HepG2 (cell line): ENCODE results near the gene FAM193A. TPM values are rescaled to one million over a fixed set of nuclear protein-coding genes. Genes with fewer than 3 reads are reported as not detected.

Experiments used
- ATAC-seq: fragments of 200-7000 bp; cut with Tn5 transposase; 3 replicates; pipeline ENCODE4 v1.9.1; 2020; ENCODE audit warnings: mild to moderate bottlenecking, moderate library complexity
- BruUV-seq: library from RNA; stranded (reverse); fragments of 400-500 nt; replicated peaks from 2 replicates; lab custom pipeline; 2021; lab: Mats Ljungman, UMichigan
- CTCF ChIA-PET: fragments of 300-600 bp; formaldehyde crosslinking; extraction: SDS; loops from one replicate; lab custom pipeline; 2021; ENCODE audit warnings: low total read pairs, inconsistent platforms, low intra/inter-chr PET ratio; lab: Yijun Ruan, JAX
- POLR2A ChIA-PET: fragments of 350-600 bp; sonication (Branson Sonifier 250); formaldehyde crosslinking; loops from one replicate; lab custom pipeline; 2020; ENCODE audit warnings: antibody characterized with exemption, inconsistent platforms; lab: Yijun Ruan, JAX
- DNase-seq: peaks from one replicate; pipeline ENCODE4 v3.0.0-alpha.2; 2015; ENCODE audit warnings: low spot score
- FAIRE-seq: peaks from 3 replicates; lab custom pipeline; 2011; peaks lifted over from hg19 to GRCh38; lab: Jason Lieb, UNC
- H2AFZ ChIP-seq: one replicate; pipeline ENCODE4 v1.6.1; 2011; ENCODE audit warnings: low read length, inconsistent platforms
- H3K27ac ChIP-seq: fragments of 300-600 bp; 3 replicates; pipeline ENCODE4 v1.8.0; 2011; ENCODE audit warnings: mixed run types, mild to moderate bottlenecking, mixed read lengths, low read length, inconsistent platforms; ENCODE audit not compliant: insufficient read depth; ENCODE audit errors: extremely low read length
- H3K27me3 ChIP-seq, 2 experiments: fragments of 200-600 bp in 1 of 2; 2 replicates in 1 of 2; 3 replicates in 1 of 2; pipeline versions ENCODE4 v1.6.0 to v1.8.0; 2011; ENCODE audit warnings: low read length in 2 of 2, mild to moderate bottlenecking in 2 of 2, moderate library complexity in 2 of 2, inconsistent platforms in 1 of 2; ENCODE audit not compliant: insufficient read depth in 2 of 2, control insufficient read depth in 1 of 2
- H3K36me3 ChIP-seq, 2 experiments: fragments of 200-600 bp in 1 of 2; replicated peaks in 1 of 2; 2 replicates in 1 of 2; 3 replicates in 1 of 2; pipeline versions ENCODE4 v1.5.1 to v1.8.0; 2011; ENCODE audit warnings: low read length in 2 of 2, inconsistent platforms in 1 of 2; ENCODE audit not compliant: insufficient read depth in 2 of 2, control insufficient read depth in 1 of 2
- H3K4me1 ChIP-seq: 2 replicates; pipeline ENCODE4 v1.5.1; 2012; ENCODE audit warnings: low read length, inconsistent platforms; ENCODE audit not compliant: insufficient read depth
- H3K4me2 ChIP-seq: 2 replicates; pipeline ENCODE4 v1.6.0; 2011; ENCODE audit warnings: low read depth, low read length, inconsistent platforms
- H3K4me3 ChIP-seq, 3 experiments: fragments of 200-600 bp in 1 of 3; sonication (generic), shearing (Covaris generic) in 1 of 3; replicated peaks in 1 of 3; 2 replicates each; pipeline ENCODE4 v1.5.1; 2011 to 2016; ENCODE audit warnings: low read length in 3 of 3, inconsistent platforms in 2 of 3, low read depth in 2 of 3, mild to moderate bottlenecking in 2 of 3, control low read depth in 1 of 3, mixed read lengths in 1 of 3; ENCODE audit not compliant: insufficient read depth in 1 of 3
- H3K79me2 ChIP-seq: one replicate; pipeline ENCODE4 v1.6.1; 2011; ENCODE audit warnings: low read length, inconsistent platforms; ENCODE audit not compliant: insufficient read depth
- H3K9ac ChIP-seq: 2 replicates; pipeline ENCODE4 v1.6.0; 2011; ENCODE audit warnings: mild to moderate bottlenecking, low read depth, low read length, inconsistent platforms; ENCODE audit not compliant: insufficient read depth
- H3K9me3 ChIP-seq: 2 replicates; pipeline ENCODE4 v1.5.1; 2012; ENCODE audit warnings: mild to moderate bottlenecking, low read length
- H4K20me1 ChIP-seq: 2 replicates; pipeline ENCODE4 v1.6.0; 2011; ENCODE audit warnings: inconsistent platforms, mild to moderate bottlenecking, low read length, moderate library complexity; ENCODE audit not compliant: insufficient read depth
- ATF7 ChIP-seq, 2 experiments: fragments of 450-650 bp in 1 of 2; sonication (generic) in 1 of 2; formaldehyde crosslinking in 1 of 2; IDR thresholded peaks; 2 replicates each; pipeline versions ENCODE4 v1.4.0 to v1.6.1; 2016 to 2020; ENCODE audit warnings: antibody characterized with exemption in 1 of 2, mild to moderate bottlenecking in 1 of 2, missing genetic modification reagents in 1 of 2
- FLYWCH1 ChIP-seq: sonication (generic); formaldehyde crosslinking; IDR thresholded peaks from 2 replicates; pipeline ENCODE4 v1.8.1; 2023; ENCODE audit warnings: mild to moderate bottlenecking, missing genetic modification reagents
- JUN ChIP-seq: sonication (generic); formaldehyde crosslinking; IDR thresholded peaks from 2 replicates; pipeline ENCODE4 v1.4.0; 2020; ENCODE audit warnings: mild to moderate bottlenecking, missing genetic modification reagents
- MAFK ChIP-seq, 2 experiments: IDR thresholded peaks in 1 of 2; conservative IDR thresholded peaks in 1 of 2; 2 replicates each; pipeline ENCODE4 v1.6.1; 2011; ENCODE audit warnings: improper control_type of control experiment in 2 of 2, low read length in 2 of 2
- MAZ ChIP-seq, 2 experiments: sonication (generic) in 1 of 2; formaldehyde crosslinking in 1 of 2; IDR thresholded peaks; 2 replicates each; pipeline versions ENCODE4 v1.5.0 to v1.6.1; 2012 to 2020; ENCODE audit warnings: low read depth in 2 of 2, mild to moderate bottlenecking in 2 of 2, borderline replicate concordance in 1 of 2, improper control_type of control experiment in 1 of 2, low read length in 1 of 2, missing genetic modification reagents in 1 of 2, moderate library complexity in 1 of 2
- PRDM4 ChIP-seq: sonication (generic); formaldehyde crosslinking; IDR thresholded peaks from 2 replicates; pipeline ENCODE4 v1.9.0; 2021; ENCODE audit warnings: missing genetic modification reagents, borderline replicate concordance
- SNAI1 ChIP-seq: sonication (generic); formaldehyde crosslinking; IDR thresholded peaks from 2 replicates; pipeline ENCODE4 v1.5.0; 2020; ENCODE audit warnings: mild to moderate bottlenecking, missing genetic modification reagents, borderline replicate concordance
- SRSF9 ChIP-seq: fragments of 200-400 bp; formaldehyde crosslinking; IDR thresholded peaks from 2 replicates; pipeline ENCODE4 v1.6.1; 2018; ENCODE audit warnings: borderline replicate concordance, mild to moderate bottlenecking, low read depth, low read length; ENCODE audit not compliant: insufficient read depth, poor library complexity, severe bottlenecking
- ZFP36L1 ChIP-seq: sonication (generic); formaldehyde crosslinking; IDR thresholded peaks from 2 replicates; pipeline ENCODE4 v1.8.0; 2022; ENCODE audit warnings: mild to moderate bottlenecking, missing genetic modification reagents, moderate library complexity
- ZNF451 ChIP-seq: sonication (generic); formaldehyde crosslinking; IDR thresholded peaks from 2 replicates; pipeline ENCODE4 v1.5.0; 2020; ENCODE audit warnings: mild to moderate bottlenecking, missing genetic modification reagents
- ZNF549 ChIP-seq: sonication (generic); formaldehyde crosslinking; IDR thresholded peaks from 2 replicates; pipeline ENCODE4 v1.5.0; 2020; ENCODE audit warnings: missing genetic modification reagents
- ZNF572 ChIP-seq: sonication (generic); formaldehyde crosslinking; IDR thresholded peaks from 2 replicates; pipeline ENCODE4 v1.5.1; 2020; ENCODE audit warnings: mild to moderate bottlenecking, missing genetic modification reagents
- ZNF709 ChIP-seq: sonication (generic); formaldehyde crosslinking; IDR thresholded peaks from 2 replicates; pipeline ENCODE4 v1.5.0; 2020; ENCODE audit warnings: mild to moderate bottlenecking, missing genetic modification reagents
- WGBS: methylation state at CpG from one replicate; pipeline ENCODE4 v1.1.6; 2017; ENCODE audit warnings: low lambda C conversion rate; 5-methylcytosine and 5-hydroxymethylcytosine counted together
- in situ Hi-C: cut with HindIII; loops from 2 replicates; pipeline ENCODE4 v1.10.0; 2017; ENCODE audit warnings: low pct_unique_long_range_greater_than_20kb; ENCODE audit not compliant: extremely low pct_ligation_motif_present
- intact Hi-C: fragments of 100-400 bp; cut with micrococcal nuclease; formaldehyde crosslinking; loops from one replicate; pipeline ENCODE4 v1.10.0; 2022; ENCODE audit not compliant: unreplicated experiment
- polyA plus RNA-seq, 8 experiments: library from polyadenylated mRNA; depleted of rRNA in 3 of 8; stranded (reverse) in 7 of 8; unstranded in 1 of 8; fragments of >200 nt; fragmentation: Illumina TruSeq in 4 of 8; extraction: Trizol in 4 of 8; gene quantifications; 2 replicates each; pipeline versions ENCODE4 v1.2.1 to v1.2.3, GENCODE V29; 2011 to 2016; ENCODE audit warnings: low read depth in 4 of 8, missing spikeins in 1 of 8, mixed read lengths in 1 of 8; ENCODE audit not compliant: insufficient read depth in 1 of 8
- total RNA-seq, 5 experiments: library from RNA; depleted of rRNA; stranded (reverse); fragments of >200 nt; fragmentation: Illumina TruSeq; extraction: Trizol; gene quantifications; 2 replicates each; pipeline ENCODE4 v1.2.3, GENCODE V29; 2016; ENCODE audit warnings: low read depth in 1 of 5
- TF ChIP-seq, protein P1 (sequence below): sonication (generic); formaldehyde crosslinking; IDR thresholded peaks from 2 replicates; pipeline ENCODE4 v1.8.0; 2022; ENCODE audit warnings: missing genetic modification reagents, mild to moderate bottlenecking, moderate library complexity, borderline replicate concordance

The FAM193A gene
- total and polyA plus RNA-seq, 2 of the 13 experiments (the other 11 are each of a cell fraction or from before 2014, with no cell fraction given) = 5.7 to 8.7 TPM

DNA sequence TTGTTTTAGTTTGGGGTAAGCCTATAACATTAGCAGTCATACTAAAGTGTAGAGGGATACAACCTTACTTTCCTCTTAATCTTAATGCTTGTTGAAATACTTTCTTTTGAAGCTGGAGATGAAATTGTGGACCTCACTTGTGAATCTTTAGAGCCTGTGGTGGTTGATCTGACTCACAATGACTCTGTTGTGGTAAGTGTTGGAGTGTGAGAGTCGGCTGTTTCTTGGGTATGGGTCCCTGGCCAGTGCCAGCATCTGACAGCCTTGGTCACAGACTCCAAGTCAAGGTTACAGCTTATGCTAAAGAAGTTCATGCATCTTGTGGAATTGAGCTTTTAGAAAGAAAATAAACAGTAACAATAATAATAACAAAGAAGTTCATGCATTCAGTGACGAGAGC lies 35.9 kb upstream of the FAM193A start (continued):
- TF ChIP-seq JUN (CRISPR knock-in tag) (no peak), MAZ (IDR thresholded peaks at IDR 0.05; ENCODE audit: borderline replicate concordance, low read depth, low read length) (no peak), MAZ (CRISPR knock-in tag; IDR thresholded peaks at IDR 0.05; ENCODE audit: low read depth) (no peak), SNAI1 (CRISPR knock-in tag) (no peak), ZNF709 (CRISPR knock-in tag) (no peak), ZNF572 (no peak)

DNA sequence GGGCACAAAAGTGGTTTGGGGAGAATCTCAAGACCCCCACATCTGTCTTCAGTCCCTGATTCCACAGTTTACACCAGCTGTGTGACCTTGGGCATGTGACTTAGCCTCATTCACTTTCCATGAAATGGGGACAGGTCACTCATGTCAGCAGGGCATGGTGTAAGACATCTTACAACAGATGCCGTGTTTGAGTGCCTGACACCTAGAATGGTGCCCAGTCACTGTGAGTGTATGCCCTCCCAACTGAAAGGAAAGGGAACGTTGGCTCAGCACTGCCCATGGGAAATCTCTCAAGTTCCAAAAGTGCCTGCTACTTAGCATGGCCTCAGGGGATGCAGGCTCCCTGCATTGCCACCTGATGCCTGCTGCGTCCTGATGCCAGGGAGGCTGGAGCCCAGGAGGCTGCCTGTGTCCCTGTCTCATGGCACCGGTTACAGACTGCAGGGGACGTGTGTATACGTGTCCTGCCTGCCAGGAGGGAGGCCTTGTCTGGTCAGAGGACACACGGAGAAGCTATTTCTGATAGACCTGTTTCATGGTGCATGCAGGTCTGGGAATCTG lies 35.3 kb upstream of the FAM193A start:
- Histone ChIP-seq H3K36me3 (peaks cover 36 to 69% of the 10 kb centered on the region in 2 experiments; a peak in 4 of 5 replicates), H4K20me1 (0 out of 2 replicates have a peak, but pooled peaks cover 5% of the 10 kb centered on the region), H3K9me3 (no peaks in the 10 kb centered on the region), H3K4me3 (no peak overlapping the region), H3K4me1 (peaks cover under 1% of the 10 kb centered on the region; the same call in 1 of the 2 replicates), H3K9ac (no peak overlapping the region), H3K4me2 (no peak overlapping the region), H3K27ac (no peak overlapping the region), H2AFZ (no peak overlapping the region), H3K27me3 (no peaks in the 10 kb centered on the region), H3K79me2 (no peaks in the 10 kb centered on the region)
- DNase-seq = no peak
- ChIA-PET POLR2A (no interaction called here), CTCF (no interaction called here)
- no peak for FAIRE-seq
- in situ Hi-C loops (no loop called here), intact Hi-C loops (no loop called here)
- WGBS = no CpG with 5 or more reads among the region's 7 CpGs
- ATAC-seq = no peak
- TSS peak; percentile 35 for BruUV-seq
- no peak for TF ChIP-seq ZNF451 (CRISPR knock-in tag)
- no peak for TF ChIP-seq SRSF9
- TF ChIP-seq, protein P1, sequence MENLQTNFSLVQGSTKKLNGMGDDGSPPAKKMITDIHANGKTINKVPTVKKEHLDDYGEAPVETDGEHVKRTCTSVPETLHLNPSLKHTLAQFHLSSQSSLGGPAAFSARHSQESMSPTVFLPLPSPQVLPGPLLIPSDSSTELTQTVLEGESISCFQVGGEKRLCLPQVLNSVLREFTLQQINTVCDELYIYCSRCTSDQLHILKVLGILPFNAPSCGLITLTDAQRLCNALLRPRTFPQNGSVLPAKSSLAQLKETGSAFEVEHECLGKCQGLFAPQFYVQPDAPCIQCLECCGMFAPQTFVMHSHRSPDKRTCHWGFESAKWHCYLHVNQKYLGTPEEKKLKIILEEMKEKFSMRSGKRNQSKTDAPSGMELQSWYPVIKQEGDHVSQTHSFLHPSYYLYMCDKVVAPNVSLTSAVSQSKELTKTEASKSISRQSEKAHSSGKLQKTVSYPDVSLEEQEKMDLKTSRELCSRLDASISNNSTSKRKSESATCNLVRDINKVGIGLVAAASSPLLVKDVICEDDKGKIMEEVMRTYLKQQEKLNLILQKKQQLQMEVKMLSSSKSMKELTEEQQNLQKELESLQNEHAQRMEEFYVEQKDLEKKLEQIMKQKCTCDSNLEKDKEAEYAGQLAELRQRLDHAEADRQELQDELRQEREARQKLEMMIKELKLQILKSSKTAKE = no peak
- no peak for TF ChIP-seq ZNF549
- no peak for TF ChIP-seq PRDM4 (CRISPR knock-in tag)
- no peak for TF ChIP-seq FLYWCH1 (CRISPR knock-in tag)
- no peak for TF ChIP-seq MAFK (conservative IDR thresholded peaks at IDR 0.05 in 1 of 2, IDR thresholded peaks at IDR 0.05 in 1 of 2; ENCODE audit: low read length in 2 of 2)
- no peak for TF ChIP-seq ZFP36L1 (CRISPR knock-in tag)
- TF ChIP-seq ATF7 (IDR thresholded peaks at IDR 0.05) = no peak
- TF ChIP-seq ATF7 (CRISPR knock-in tag; IDR thresholded peaks at IDR 0.05) = no peak
